ENCODE results near the gene CELSR1.
"Not testable (repeated sequence)": the region's sequence is repeated elsewhere in the genome, so short reads cannot be mapped to it uniquely, and the experiment has no call there.

Gene CELSR1

GRCh38 chr22:46476547-46476941 is 60.9 kb downstream of the CELSR1 start:
- Mint-ChIP-seq H3K4me1 (ENCODE audit: low read depth in 2 of 2) (peaks cover 4 to 6% of the 10 kb centered on the region in 2 donors), H3K27ac (no peak overlapping the region), H3K9me3 (no peaks in the 10 kb centered on the region), H3K36me3 (ENCODE audit: insufficient read depth) (peaks cover 2% of the 10 kb centered on the region), H3K27me3 (peaks cover 43 to 70% of the 10 kb centered on the region in 2 donors), H3K4me3 (peak overlapping the region in 1 of 2 donors; percentile 33)
- peak; percentile 41 for ATAC-seq (replicated peaks)
- DNase-seq: no peak

- Mint-ChIP-seq H3K4me1 (ENCODE audit: low read depth in 2 of 2) (peaks cover 0 to 4% of the 10 kb centered on the region in 2 donors), H3K27ac (no peak overlapping the region), H3K27me3 (peaks cover 30 to 50% of the 10 kb centered on the region in 2 donors), H3K4me3 (no peak overlapping the region), H3K9me3 (no peaks in the 10 kb centered on the region), H3K36me3 (ENCODE audit: insufficient read depth) (peaks cover 2% of the 10 kb centered on the region)
- DNase-seq: no peak
- no peak for ATAC-seq (replicated peaks)
Observed at GRCh38 chr22:46473896-46474557, 63.4 kb downstream of the CELSR1 start.

- no peak for ATAC-seq (replicated peaks)
Observed at GRCh38 chr22:46473021-46473779, 64.2 kb downstream of the CELSR1 start.

GRCh38 chr22:46472722-46473016 is 64.8 kb downstream of the CELSR1 start:
- H3K27me3 Mint-ChIP-seq: peaks cover 27 to 39% of the 10 kb centered on the region in 2 donors
- no peak overlapping the region for H3K27ac Mint-ChIP-seq
- no peaks in the 10 kb centered on the region for H3K9me3 Mint-ChIP-seq
- DNase-seq (no peak), ATAC-seq (replicated peaks) (no peak)
- peaks cover 2% of the 10 kb centered on the region for H3K36me3 Mint-ChIP-seq (ENCODE audit: insufficient read depth)
- H3K4me3 Mint-ChIP-seq: no peak overlapping the region
- peaks cover 0 to 4% of the 10 kb centered on the region in 2 donors for H3K4me1 Mint-ChIP-seq (ENCODE audit: low read depth in 2 of 2)

More at GRCh38 chr22:46473021-46473779, 64.2 kb downstream of the CELSR1 start:
- Mint-ChIP-seq H3K4me1 (ENCODE audit: low read depth in 2 of 2) (peaks cover 0 to 4% of the 10 kb centered on the region in 2 donors), H3K36me3 (ENCODE audit: insufficient read depth) (peaks cover 2% of the 10 kb centered on the region), H3K27me3 (peaks cover 27 to 43% of the 10 kb centered on the region in 2 donors), H3K27ac (no peak overlapping the region), H3K4me3 (no peak overlapping the region), H3K9me3 (no peaks in the 10 kb centered on the region)
- no peak for DNase-seq

GRCh38 chr22:46471901-46472721 is 65.3 kb downstream of the CELSR1 start:
- H3K9me3 Mint-ChIP-seq: no peaks in the 10 kb centered on the region

GRCh38 chr22:46471330-46471729 is 66.1 kb downstream of the CELSR1 start:
- H3K36me3 Mint-ChIP-seq (ENCODE audit: insufficient read depth); ATAC-seq (replicated peaks); H3K9me3 Mint-ChIP-seq; H3K4me1 Mint-ChIP-seq (ENCODE audit: low read depth in 2 of 2); DNase-seq; H3K27ac Mint-ChIP-seq; H3K4me3 Mint-ChIP-seq: not testable (repeated sequence)
- H3K27me3 Mint-ChIP-seq: peaks cover 27 to 32% of the 10 kb centered on the region in 2 donors

More at GRCh38 chr22:46471901-46472721, 65.3 kb downstream of the CELSR1 start:
- no peak for ATAC-seq (replicated peaks)
- Mint-ChIP-seq H3K4me1 (ENCODE audit: low read depth in 2 of 2) (peaks cover 0 to 4% of the 10 kb centered on the region in 2 donors), H3K4me3 (no peak overlapping the region), H3K27ac (peak overlapping the region in 1 of 2 donors; percentile 49), H3K27me3 (peaks cover 27 to 39% of the 10 kb centered on the region in 2 donors), H3K36me3 (ENCODE audit: insufficient read depth) (peaks cover 2% of the 10 kb centered on the region)
- DNase-seq: no peak

GRCh38 chr22:46469711-46470110 is 67.7 kb downstream of the CELSR1 start:
- no peak overlapping the region for H3K4me3 Mint-ChIP-seq
- peaks cover 0 to 1% of the 10 kb centered on the region in 2 donors for H3K4me1 Mint-ChIP-seq (ENCODE audit: low read depth in 2 of 2)
- DNase-seq: no peak
- H3K36me3 Mint-ChIP-seq (ENCODE audit: insufficient read depth): peaks cover 2% of the 10 kb centered on the region
- H3K27me3 Mint-ChIP-seq: peaks cover 23 to 28% of the 10 kb centered on the region in 2 donors
- no peak overlapping the region for H3K27ac Mint-ChIP-seq
- ATAC-seq (replicated peaks): no peak
- H3K9me3 Mint-ChIP-seq: no peaks in the 10 kb centered on the region

GRCh38 chr22:46467006-46467405 is 70.4 kb downstream of the CELSR1 start:
- H3K4me1 Mint-ChIP-seq (ENCODE audit: low read depth in 2 of 2): no peaks in the 10 kb centered on the region
- H3K4me3 Mint-ChIP-seq: no peak overlapping the region
- H3K9me3 Mint-ChIP-seq: no peaks in the 10 kb centered on the region
- no peak for ATAC-seq (replicated peaks)
- no peak for DNase-seq
- no peak overlapping the region for H3K27ac Mint-ChIP-seq
- H3K27me3 Mint-ChIP-seq: peaks cover 9 to 12% of the 10 kb centered on the region in 2 donors
- no peaks in the 10 kb centered on the region for H3K36me3 Mint-ChIP-seq (ENCODE audit: insufficient read depth)

GRCh38 chr22:46466255-46466676 is 71.2 kb downstream of the CELSR1 start:
- H3K27me3 Mint-ChIP-seq: peaks cover 5 to 8% of the 10 kb centered on the region in 2 donors
- H3K4me3 Mint-ChIP-seq: no peak overlapping the region
- H3K27ac Mint-ChIP-seq: no peak overlapping the region
- no peaks in the 10 kb centered on the region for H3K9me3 Mint-ChIP-seq
- H3K4me1 Mint-ChIP-seq (ENCODE audit: low read depth in 2 of 2): no peaks in the 10 kb centered on the region
- H3K36me3 Mint-ChIP-seq (ENCODE audit: insufficient read depth): no peaks in the 10 kb centered on the region
- DNase-seq (no peak), ATAC-seq (replicated peaks) (no peak)

GRCh38 chr22:46465793-46466192 is 71.6 kb downstream of the CELSR1 start:
- H3K27ac Mint-ChIP-seq: no peak overlapping the region
- H3K36me3 Mint-ChIP-seq (ENCODE audit: insufficient read depth): no peaks in the 10 kb centered on the region
- DNase-seq (no peak), ATAC-seq (replicated peaks) (no peak)
- H3K9me3 Mint-ChIP-seq: no peaks in the 10 kb centered on the region
- no peak overlapping the region for H3K4me3 Mint-ChIP-seq
- H3K27me3 Mint-ChIP-seq: peaks cover 5 to 8% of the 10 kb centered on the region in 2 donors
- no peaks in the 10 kb centered on the region for H3K4me1 Mint-ChIP-seq (ENCODE audit: low read depth in 2 of 2)

- DNase-seq (no peak), ATAC-seq (replicated peaks) (no peak)
- peaks cover 5 to 10% of the 10 kb centered on the region in 2 donors for H3K27me3 Mint-ChIP-seq
- H3K27ac Mint-ChIP-seq: no peak overlapping the region
- H3K9me3 Mint-ChIP-seq: no peaks in the 10 kb centered on the region
- no peak overlapping the region for H3K4me3 Mint-ChIP-seq
- H3K4me1 Mint-ChIP-seq (ENCODE audit: low read depth in 2 of 2): no peaks in the 10 kb centered on the region
- no peaks in the 10 kb centered on the region for H3K36me3 Mint-ChIP-seq (ENCODE audit: insufficient read depth)
Observed at GRCh38 chr22:46465345-46465720, 72.1 kb downstream of the CELSR1 start.

GRCh38 chr22:46464701-46465344 is 72.6 kb downstream of the CELSR1 start:
- no peak for DNase-seq
- no peak overlapping the region for H3K4me3 Mint-ChIP-seq
- H3K9me3 Mint-ChIP-seq: no peaks in the 10 kb centered on the region
- no peak for ATAC-seq (replicated peaks)
- peaks cover 5 to 16% of the 10 kb centered on the region in 2 donors for H3K27me3 Mint-ChIP-seq
- H3K36me3 Mint-ChIP-seq (ENCODE audit: insufficient read depth): no peaks in the 10 kb centered on the region
- no peaks in the 10 kb centered on the region for H3K4me1 Mint-ChIP-seq (ENCODE audit: low read depth in 2 of 2)
- H3K27ac Mint-ChIP-seq: peak overlapping the region in 1 of 2 donors; percentile 76

- Mint-ChIP-seq H3K36me3 (ENCODE audit: insufficient read depth) (no peaks in the 10 kb centered on the region), H3K4me3 (no peak overlapping the region), H3K4me1 (ENCODE audit: low read depth in 2 of 2) (no peaks in the 10 kb centered on the region), H3K9me3 (no peaks in the 10 kb centered on the region), H3K27ac (peak overlapping the region in 1 of 2 donors; percentile 76), H3K27me3 (peaks cover 5 to 21% of the 10 kb centered on the region in 2 donors)
- DNase-seq (no peak), ATAC-seq (replicated peaks) (no peak)
Observed at GRCh38 chr22:46464296-46464695, 73.1 kb downstream of the CELSR1 start.
